ENCODE results near the gene SCAMP1. TPM values are rescaled to one million over a fixed set of nuclear protein-coding genes. Genes with fewer than 3 reads are reported as not detected.

The SCAMP1 gene
- total RNA-seq, 3 donors from 2014 or later, result 12.2 to 16.0 (median 13.5) TPM

- Mint-ChIP-seq H3K4me3 (no peak overlapping the region), H3K36me3 (ENCODE audit: insufficient read depth) (no peaks in the 10 kb centered on the region), H3K9me3 (no peaks in the 10 kb centered on the region), H3K4me1 (ENCODE audit: low read depth) (peaks cover 14% of the 10 kb centered on the region), H3K27me3 (ENCODE audit: low read depth) (peaks cover 57% of the 10 kb centered on the region)
- DNase-seq (no peak), ATAC-seq (no peak)
Observed at GRCh38 chr5:78513441-78513840, 153.0 kb downstream of the SCAMP1 start.

- H3K4me1 Mint-ChIP-seq (ENCODE audit: low read depth), result peaks cover 5% of the 10 kb centered on the region
- H3K27me3 Mint-ChIP-seq (ENCODE audit: low read depth), result peaks cover 46% of the 10 kb centered on the region
- no peak for DNase-seq
- H3K36me3 Mint-ChIP-seq (ENCODE audit: insufficient read depth), result no peaks in the 10 kb centered on the region
- H3K9me3 Mint-ChIP-seq, result no peaks in the 10 kb centered on the region
- H3K4me3 Mint-ChIP-seq, result no peak overlapping the region
- ATAC-seq, result no peak
Observed at GRCh38 chr5:78514427-78515330, 154.3 kb downstream of the SCAMP1 start.

- no peaks in the 10 kb centered on the region for H3K9me3 Mint-ChIP-seq
- ATAC-seq, result no peak
- peaks cover 44% of the 10 kb centered on the region for H3K27me3 Mint-ChIP-seq (ENCODE audit: low read depth)
- no peaks in the 10 kb centered on the region for H3K4me1 Mint-ChIP-seq (ENCODE audit: low read depth)
- H3K36me3 Mint-ChIP-seq (ENCODE audit: insufficient read depth), result no peaks in the 10 kb centered on the region
- DNase-seq, result no peak
- H3K4me3 Mint-ChIP-seq, result no peak overlapping the region
Observed at GRCh38 chr5:78515670-78516069, 155.3 kb downstream of the SCAMP1 start.

GRCh38 chr5:78518365-78519197 lies 158.2 kb downstream of the SCAMP1 start:
- Mint-ChIP-seq H3K27me3 (ENCODE audit: low read depth) (peaks cover 40% of the 10 kb centered on the region), H3K4me3 (no peak overlapping the region), H3K9me3 (no peaks in the 10 kb centered on the region), H3K4me1 (ENCODE audit: low read depth) (no peaks in the 10 kb centered on the region), H3K36me3 (ENCODE audit: insufficient read depth) (no peaks in the 10 kb centered on the region)
- DNase-seq (no peak), ATAC-seq (no peak)

- DNase-seq, result no peak
- no peaks in the 10 kb centered on the region for H3K9me3 Mint-ChIP-seq
- peak in 1 of 2 donors; percentile 14 for ATAC-seq
- no peaks in the 10 kb centered on the region for H3K36me3 Mint-ChIP-seq (ENCODE audit: insufficient read depth)
- H3K4me3 Mint-ChIP-seq, result no peak overlapping the region
- H3K4me1 Mint-ChIP-seq (ENCODE audit: low read depth), result no peaks in the 10 kb centered on the region
- H3K27me3 Mint-ChIP-seq (ENCODE audit: low read depth), result peaks cover 33% of the 10 kb centered on the region
Observed at GRCh38 chr5:78519198-78519941, 159.0 kb downstream of the SCAMP1 start.

- no peak for ATAC-seq
- DNase-seq, result no peak
- H3K4me1 Mint-ChIP-seq (ENCODE audit: low read depth), result no peaks in the 10 kb centered on the region
- H3K27me3 Mint-ChIP-seq (ENCODE audit: low read depth), result peaks cover 18% of the 10 kb centered on the region
- no peak overlapping the region for H3K4me3 Mint-ChIP-seq
- H3K36me3 Mint-ChIP-seq (ENCODE audit: insufficient read depth), result no peaks in the 10 kb centered on the region
- H3K9me3 Mint-ChIP-seq, result no peaks in the 10 kb centered on the region
Observed at GRCh38 chr5:78521455-78521854, 161.0 kb downstream of the SCAMP1 start.

- Mint-ChIP-seq H3K4me1 (ENCODE audit: low read depth) (no peaks in the 10 kb centered on the region), H3K36me3 (ENCODE audit: insufficient read depth) (no peaks in the 10 kb centered on the region), H3K9me3 (no peaks in the 10 kb centered on the region), H3K27me3 (ENCODE audit: low read depth) (peaks cover 10% of the 10 kb centered on the region), H3K4me3 (no peak overlapping the region)
- DNase-seq (no peak), ATAC-seq (no peak)
Observed at GRCh38 chr5:78522476-78523260, 162.3 kb downstream of the SCAMP1 start.

GRCh38 chr5:78523314-78524193 lies 163.1 kb downstream of the SCAMP1 start:
- no peak overlapping the region for H3K4me3 Mint-ChIP-seq
- no peaks in the 10 kb centered on the region for H3K36me3 Mint-ChIP-seq (ENCODE audit: insufficient read depth)
- no peaks in the 10 kb centered on the region for H3K4me1 Mint-ChIP-seq (ENCODE audit: low read depth)

GRCh38 chr5:78526049-78526525 lies 165.7 kb downstream of the SCAMP1 start:
- no peaks in the 10 kb centered on the region for H3K36me3 Mint-ChIP-seq (ENCODE audit: insufficient read depth)
- no peak overlapping the region for H3K4me3 Mint-ChIP-seq
- no peaks in the 10 kb centered on the region for H3K9me3 Mint-ChIP-seq
- DNase-seq (no peak), ATAC-seq (no peak)
- no peaks in the 10 kb centered on the region for H3K4me1 Mint-ChIP-seq (ENCODE audit: low read depth)
- peaks cover 5% of the 10 kb centered on the region for H3K27me3 Mint-ChIP-seq (ENCODE audit: low read depth)

More at GRCh38 chr5:78523314-78524193, 163.1 kb downstream of the SCAMP1 start:
- peaks cover 10% of the 10 kb centered on the region for H3K27me3 Mint-ChIP-seq (ENCODE audit: low read depth)
- no peaks in the 10 kb centered on the region for H3K9me3 Mint-ChIP-seq
- DNase-seq (no peak), ATAC-seq (no peak)

GRCh38 chr5:78527054-78527859 lies 166.8 kb downstream of the SCAMP1 start:
- H3K4me3 Mint-ChIP-seq, result no peak overlapping the region
- H3K4me1 Mint-ChIP-seq (ENCODE audit: low read depth), result no peaks in the 10 kb centered on the region
- ATAC-seq (no peak), DNase-seq (no peak)
- peaks cover 1% of the 10 kb centered on the region for H3K27me3 Mint-ChIP-seq (ENCODE audit: low read depth)
- H3K36me3 Mint-ChIP-seq (ENCODE audit: insufficient read depth), result no peaks in the 10 kb centered on the region
- H3K9me3 Mint-ChIP-seq, result no peaks in the 10 kb centered on the region

- no peak for ATAC-seq
- no peak for DNase-seq
- Mint-ChIP-seq H3K4me1 (ENCODE audit: low read depth) (no peaks in the 10 kb centered on the region), H3K9me3 (no peaks in the 10 kb centered on the region), H3K27me3 (ENCODE audit: low read depth) (peaks cover 1% of the 10 kb centered on the region), H3K36me3 (ENCODE audit: insufficient read depth) (no peaks in the 10 kb centered on the region), H3K4me3 (no peak overlapping the region)
Observed at GRCh38 chr5:78527925-78528324, 167.5 kb downstream of the SCAMP1 start.
